GM23338 (cell line): Measurements from ENCODE around the gene DGKD. TPM values are rescaled to one million over a fixed set of nuclear protein-coding genes. Genes with fewer than 3 reads are reported as not detected.

Source experiments
- ATAC-seq: fragments of 200-7000 bp; cut with Tn5 transposase; 3 replicates; pipeline ENCODE4 v1.9.1; 2020
- DNase-seq: peaks from one replicate; pipeline ENCODE4 v3.0.0-alpha.2; 2015; ENCODE audit warnings: low spot score
- H2AFZ ChIP-seq: fragments of 200-600 bp; sonication (generic); 2 replicates; pipeline ENCODE4 v1.8.0; 2016; ENCODE audit warnings: antibody characterized with exemption, mild to moderate bottlenecking, moderate library complexity
- H3F3A ChIP-seq: fragments of 200-600 bp; sonication (generic); replicated peaks from 2 replicates; pipeline ENCODE4 v1.8.0; 2017; ENCODE audit warnings: antibody characterized with exemption, mixed run types, low read depth
- H3K27ac ChIP-seq: fragments of 200-600 bp; sonication (generic); 2 replicates; pipeline ENCODE4 v1.6.1; 2016; ENCODE audit warnings: low read depth
- H3K27me3 ChIP-seq: fragments of 200-600 bp; sonication (generic); 2 replicates; pipeline ENCODE4 v1.8.0; 2016; ENCODE audit warnings: mild to moderate bottlenecking, mixed run types, moderate library complexity; ENCODE audit not compliant: insufficient read depth
- H3K36me3 ChIP-seq: fragments of 200-600 bp; sonication (generic); 2 replicates; pipeline ENCODE4 v1.8.0; 2016; ENCODE audit warnings: mild to moderate bottlenecking; ENCODE audit not compliant: insufficient read depth
- H3K4me1 ChIP-seq: fragments of 200-600 bp; sonication (generic); 2 replicates; pipeline ENCODE4 v1.8.0; 2016; ENCODE audit warnings: mild to moderate bottlenecking, moderate library complexity; ENCODE audit not compliant: insufficient read depth
- H3K4me2 ChIP-seq: fragments of 200-600 bp; sonication (generic); 2 replicates; pipeline ENCODE4 v1.7.1; 2017; ENCODE audit warnings: mixed run types
- H3K4me3 ChIP-seq: fragments of 200-600 bp; sonication (generic); 2 replicates; pipeline ENCODE4 v1.6.1; 2016; ENCODE audit warnings: mixed run types
- H3K79me2 ChIP-seq: fragments of 200-600 bp; sonication (generic); replicated peaks from 2 replicates; pipeline ENCODE4 v1.8.0; 2017; ENCODE audit warnings: mild to moderate bottlenecking; ENCODE audit not compliant: insufficient read depth
- H3K9me2 ChIP-seq: fragments of 200-600 bp; sonication (generic); 2 replicates; pipeline ENCODE4 v1.8.0; 2017; ENCODE audit not compliant: insufficient read depth
- H4K20me1 ChIP-seq: fragments of 200-600 bp; sonication (generic); replicated peaks from 2 replicates; pipeline ENCODE4 v1.8.0; 2017; ENCODE audit warnings: mild to moderate bottlenecking; ENCODE audit not compliant: insufficient read depth
- H3K27ac Mint-ChIP-seq: 2 replicates; pipeline ENCODE4 v1.8.0; 2020; ENCODE audit warnings: inconsistent platforms, mild to moderate bottlenecking, moderate library complexity, mixed read lengths
- H3K27me3 Mint-ChIP-seq: 3 replicates; pipeline ENCODE4 v1.8.0; 2022; ENCODE audit warnings: low read depth, mild to moderate bottlenecking, moderate library complexity, mixed read lengths, inconsistent platforms; ENCODE audit not compliant: insufficient read depth, poor library complexity
- H3K36me3 Mint-ChIP-seq: 3 replicates; pipeline ENCODE4 v1.8.0; 2021; ENCODE audit warnings: low read depth, mild to moderate bottlenecking, inconsistent platforms, moderate library complexity, mixed read lengths
- H3K4me1 Mint-ChIP-seq: 3 replicates; pipeline ENCODE4 v1.8.0; 2020; ENCODE audit warnings: mild to moderate bottlenecking, inconsistent platforms, mixed read lengths
- H3K4me3 Mint-ChIP-seq: 3 replicates; pipeline ENCODE4 v1.8.0; 2021; ENCODE audit warnings: moderate library complexity, mild to moderate bottlenecking, inconsistent platforms, mixed read lengths
- H3K9me3 Mint-ChIP-seq: 3 replicates; pipeline ENCODE4 v1.8.0; 2020; ENCODE audit warnings: moderate library complexity, mild to moderate bottlenecking, inconsistent platforms, mixed read lengths
- CREB1 ChIP-seq: fragments of 250-450 bp; sonication (Bioruptor Pico); IDR thresholded peaks from 2 replicates; pipeline ENCODE4 v1.5.0; 2020; ENCODE audit warnings: low read depth, mild to moderate bottlenecking, moderate library complexity
- ETS1 ChIP-seq: IDR thresholded peaks from 2 replicates; pipeline ENCODE4 v1.6.1; 2016; ENCODE audit warnings: antibody characterized with exemption
- EZH2 ChIP-seq: fragments of 200-600 bp; sonication (generic); IDR thresholded peaks from one replicate; pipeline ENCODE4 v1.8.0; 2017; ENCODE audit warnings: antibody characterized with exemption, mild to moderate bottlenecking, low read depth; ENCODE audit not compliant: unreplicated experiment
- EZH2phosphoT487 ChIP-seq: fragments of 200-600 bp; sonication (generic); IDR thresholded peaks from one replicate; pipeline ENCODE4 v1.8.1; 2018; ENCODE audit warnings: antibody characterized with exemption; ENCODE audit not compliant: unreplicated experiment
- JUNB ChIP-seq: IDR thresholded peaks from one replicate; pipeline ENCODE4 v1.6.1; 2016; ENCODE audit warnings: antibody characterized with exemption; ENCODE audit not compliant: unreplicated experiment
- NANOG ChIP-seq: IDR thresholded peaks from 2 replicates; pipeline ENCODE4 v1.6.1; 2016; ENCODE audit warnings: antibody characterized with exemption, borderline replicate concordance
- POLR2AphosphoS5 ChIP-seq: IDR thresholded peaks from 2 replicates; pipeline ENCODE4 v1.6.1; 2016; ENCODE audit warnings: antibody characterized with exemption, low read depth
- REST ChIP-seq: IDR thresholded peaks from one replicate; pipeline ENCODE4 v1.6.1; 2018; ENCODE audit warnings: antibody characterized with exemption; ENCODE audit not compliant: unreplicated experiment
- STAT1 ChIP-seq: IDR thresholded peaks from one replicate; pipeline ENCODE4 v1.6.1; 2016; ENCODE audit warnings: antibody characterized with exemption; ENCODE audit not compliant: unreplicated experiment
- ZNF114 ChIP-seq: fragments of 250-450 bp; sonication (Bioruptor Pico); IDR thresholded peaks from 2 replicates; pipeline ENCODE4 v1.5.0; 2020; ENCODE audit warnings: mild to moderate bottlenecking, moderate library complexity
- ZNF331 ChIP-seq: fragments of 250-450 bp; sonication (Bioruptor Pico); IDR thresholded peaks from 2 replicates; pipeline ENCODE4 v1.5.0; 2020; ENCODE audit warnings: low read depth, mild to moderate bottlenecking, moderate library complexity
- ZNF462 ChIP-seq: fragments of 250-450 bp; sonication (Bioruptor Pico); IDR thresholded peaks from 2 replicates; pipeline ENCODE4 v1.5.0; 2020; ENCODE audit warnings: mild to moderate bottlenecking, moderate library complexity
- polyA plus RNA-seq: library from polyadenylated mRNA; unstranded; fragments of >200 nt; fragmentation: Nextera tagmentation; extraction: Ambion mirVana; gene quantifications from 2 replicates; pipeline ENCODE4 v1.2.1, GENCODE V29; 2016
- total RNA-seq: library from RNA; depleted of rRNA; stranded (reverse); fragments of >200 nt; shearing (Covaris generic); gene quantifications from 2 replicates; pipeline ENCODE4 v1.2.3, GENCODE V29; 2014
- TF ChIP-seq, protein P1 (sequence below), 2 experiments: fragments of 200-600 bp in 1 of 2; sonication (generic) in 1 of 2; conservative IDR thresholded peaks; 2 replicates each; pipeline versions ENCODE4 v1.5.1 to v1.6.1; 2016 to 2017; ENCODE audit warnings: antibody characterized with exemption in 2 of 2, low read depth in 2 of 2, mild to moderate bottlenecking in 2 of 2, moderate library complexity in 1 of 2

The DGKD gene
- total and polyA plus RNA-seq, 2 experiments from 2014 or later, result 11.1 to 23.4 TPM

- H4K20me1 ChIP-seq, result peaks cover 4% of the 10 kb centered on the region
- H3K4me2 ChIP-seq, result no peak overlapping the region
- no peak overlapping the region for H3K27ac Mint-ChIP-seq
- peaks cover 11% of the 10 kb centered on the region for H3K4me1 Mint-ChIP-seq
- peaks cover 25% of the 10 kb centered on the region for H3K27me3 ChIP-seq
- H3K4me3 ChIP-seq, result no peak overlapping the region
- ATAC-seq (no peak), DNase-seq (no peak)
- H3K36me3 Mint-ChIP-seq, result no peaks in the 10 kb centered on the region
- peaks cover 5% of the 10 kb centered on the region; the same call in 1 of the 2 replicates for H3K4me1 ChIP-seq
- peaks cover 31% of the 10 kb centered on the region for H3K27me3 Mint-ChIP-seq
- H3F3A ChIP-seq, result no peaks in the 10 kb centered on the region
- H2AFZ ChIP-seq, result no peak overlapping the region
- no peak for TF ChIP-seq STAT1
- no peak for TF ChIP-seq REST
- no peak for TF ChIP-seq JUNB
- TF ChIP-seq POLR2AphosphoS5, result no peak
- TF ChIP-seq EZH2phosphoT487, result no peak
- no peak for TF ChIP-seq NANOG
- no peak for TF ChIP-seq EZH2
- TF ChIP-seq ETS1, result no peak
- no peak for TF ChIP-seq ZNF462 (CRISPR knock-in tag)
- TF ChIP-seq, protein P1, sequence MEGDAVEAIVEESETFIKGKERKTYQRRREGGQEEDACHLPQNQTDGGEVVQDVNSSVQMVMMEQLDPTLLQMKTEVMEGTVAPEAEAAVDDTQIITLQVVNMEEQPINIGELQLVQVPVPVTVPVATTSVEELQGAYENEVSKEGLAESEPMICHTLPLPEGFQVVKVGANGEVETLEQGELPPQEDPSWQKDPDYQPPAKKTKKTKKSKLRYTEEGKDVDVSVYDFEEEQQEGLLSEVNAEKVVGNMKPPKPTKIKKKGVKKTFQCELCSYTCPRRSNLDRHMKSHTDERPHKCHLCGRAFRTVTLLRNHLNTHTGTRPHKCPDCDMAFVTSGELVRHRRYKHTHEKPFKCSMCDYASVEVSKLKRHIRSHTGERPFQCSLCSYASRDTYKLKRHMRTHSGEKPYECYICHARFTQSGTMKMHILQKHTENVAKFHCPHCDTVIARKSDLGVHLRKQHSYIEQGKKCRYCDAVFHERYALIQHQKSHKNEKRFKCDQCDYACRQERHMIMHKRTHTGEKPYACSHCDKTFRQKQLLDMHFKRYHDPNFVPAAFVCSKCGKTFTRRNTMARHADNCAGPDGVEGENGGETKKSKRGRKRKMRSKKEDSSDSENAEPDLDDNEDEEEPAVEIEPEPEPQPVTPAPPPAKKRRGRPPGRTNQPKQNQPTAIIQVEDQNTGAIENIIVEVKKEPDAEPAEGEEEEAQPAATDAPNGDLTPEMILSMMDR (conservative IDR thresholded peaks at IDR 0.05; ENCODE audit: low read depth in 2 of 2), result no peak
- TF ChIP-seq ZNF114, result no peak
- TF ChIP-seq CREB1, result no peak
- TF ChIP-seq ZNF331 (CRISPR knock-in tag), result no peak
- peaks cover 3% of the 10 kb centered on the region for H3K79me2 ChIP-seq
- H3K9me2 ChIP-seq, result no peaks in the 10 kb centered on the region
- no peak overlapping the region for H3K4me3 Mint-ChIP-seq
- H3K9me3 Mint-ChIP-seq, result no peaks in the 10 kb centered on the region; the same call in 2 of the 3 replicates
- H3K36me3 ChIP-seq, result no peaks in the 10 kb centered on the region
- H3K27ac ChIP-seq, result no peak overlapping the region
Measured at GRCh38 chr2:233350708-233351107, 3.6 kb upstream of the DGKD start.
